Gastrocnemius medialis (tissue), 4 donors: ENCODE measurements around the gene PHACTR1.

Experiments used
- CTCF ChIP-seq, 5 experiments: fragments of 450-650 bp in 3 of 5; fragments of 200-600 bp in 2 of 5; sonication (generic) in 2 of 5; IDR thresholded peaks in 4 of 5; conservative IDR thresholded peaks in 1 of 5; 1 replicate in 4 of 5; 2 replicates in 1 of 5; pipeline ENCODE4 v1.5.1; 2016 to 2019; ENCODE audit warnings: antibody characterized with exemption in 5 of 5, mild to moderate bottlenecking in 3 of 5, moderate library complexity in 3 of 5
- POLR2A ChIP-seq, 2 donors: fragments of 450-650 bp; IDR thresholded peaks; one replicate each; pipeline ENCODE4 v1.6.1; 2017; ENCODE audit warnings: antibody characterized with exemption in 2 of 2, mild to moderate bottlenecking in 2 of 2, moderate library complexity in 2 of 2

GRCh38 chr6:13183415-13184088 lies 467.0 kb downstream of the PHACTR1 start:
- TF ChIP-seq CTCF (IDR thresholded peaks at IDR 0.05 in 4 of 5, conservative IDR thresholded peaks at IDR 0.05 in 1 of 5) (no peak), POLR2A (IDR thresholded peaks at IDR 0.05) (no peak)
